Activated T-helper 1 cell treated with Interleukin-2 at 50 U/mL for 16 hours (primary cell): ENCODE data around the gene DNHD1.

Source experiments
- DNase-seq: peaks from one replicate; pipeline ENCODE4 v3.0.0-alpha.2; 2020; ENCODE audit warnings: low read depth

The DNHD1 gene

GRCh38 chr11:6563667-6564066 lies 66.6 kb downstream of the DNHD1 start:
- no peak for DNase-seq

- no peak for DNase-seq
Measured at GRCh38 chr11:6565325-6565724, 68.2 kb downstream of the DNHD1 start.

- no peak for DNase-seq
Measured at GRCh38 chr11:6565988-6566703, 69.1 kb downstream of the DNHD1 start.

GRCh38 chr11:6566704-6567370 lies 69.8 kb downstream of the DNHD1 start:
- no peak for DNase-seq

- no peak for DNase-seq
Measured at GRCh38 chr11:6567371-6567745, 70.3 kb downstream of the DNHD1 start.

GRCh38 chr11:6568191-6568918 lies 71.3 kb downstream of the DNHD1 start:
- no peak for DNase-seq

- no peak for DNase-seq
Measured at GRCh38 chr11:6569706-6570105, 72.6 kb downstream of the DNHD1 start.

GRCh38 chr11:6570691-6571427 lies 73.8 kb downstream of the DNHD1 start:
- DNase-seq, result no peak

- no peak for DNase-seq
Measured at GRCh38 chr11:6571434-6572008, 74.4 kb downstream of the DNHD1 start.

GRCh38 chr11:6572215-6572614 lies 75.1 kb downstream of the DNHD1 start:
- no peak for DNase-seq

GRCh38 chr11:6574816-6575715 lies 78.0 kb downstream of the DNHD1 start:
- DNase-seq, result no peak

GRCh38 chr11:6576471-6577373 lies 79.6 kb downstream of the DNHD1 start:
- no peak for DNase-seq

- DNase-seq, result no peak
Measured at GRCh38 chr11:6578134-6578533, 81.1 kb downstream of the DNHD1 start.

GRCh38 chr11:6579681-6580080 lies 82.6 kb downstream of the DNHD1 start:
- DNase-seq, result no peak

- no peak for DNase-seq
Measured at GRCh38 chr11:6583584-6583983, 86.5 kb downstream of the DNHD1 start.

- DNase-seq, result no peak
Measured at GRCh38 chr11:6584528-6584927, 87.4 kb downstream of the DNHD1 start.

- no peak for DNase-seq
Measured at GRCh38 chr11:6586434-6587359, 89.6 kb downstream of the DNHD1 start.

- no peak for DNase-seq
Measured at GRCh38 chr11:6587360-6587953, 90.4 kb downstream of the DNHD1 start.
